OCI-LY7 (cell line): Measurements from ENCODE around the gene KCNA3. TPM values are rescaled to one million over a fixed set of nuclear protein-coding genes. Genes with fewer than 3 reads are reported as not detected.

Experiments used
- BruUV-seq: library from RNA; stranded (reverse); fragments of 400-500 nt; replicated peaks from 2 replicates; lab custom pipeline; 2021; lab: Mats Ljungman, UMichigan
- CTCF ChIA-PET: fragments of 300-600 bp; sonication (Branson Sonifier 250); formaldehyde crosslinking; loops from one replicate; lab custom pipeline; 2022; ENCODE audit warnings: antibody characterized with exemption; ENCODE audit not compliant: unreplicated experiment; lab: Charles Lee
- POLR2A ChIA-PET: fragments of 300-600 bp; sonication (Branson Sonifier 250); formaldehyde crosslinking; loops from one replicate; lab custom pipeline; 2022; ENCODE audit warnings: antibody characterized with exemption; lab: Charles Lee
- DNase-seq: peaks from one replicate; pipeline ENCODE4 v3.0.0-alpha.2; 2015; ENCODE audit warnings: low spot score
- H2AFZ ChIP-seq: fragments of 200-600 bp; sonication (generic), shearing (Covaris generic); 2 replicates; pipeline ENCODE4 v1.6.1; 2014; ENCODE audit warnings: mild to moderate bottlenecking, antibody characterized with exemption, low read length, moderate library complexity
- H3K27ac ChIP-seq: fragments of 200-600 bp; sonication (generic); 2 replicates; pipeline ENCODE4 v1.5.1; 2014; ENCODE audit warnings: mixed run types, low read depth, mild to moderate bottlenecking, moderate library complexity, low read length, inconsistent platforms; ENCODE audit not compliant: poor library complexity, severe bottlenecking
- H3K36me3 ChIP-seq: fragments of 200-600 bp; sonication (generic); 2 replicates; pipeline ENCODE4 v1.6.1; 2014; ENCODE audit warnings: mild to moderate bottlenecking, antibody characterized with exemption, low read length, moderate library complexity, mixed read lengths; ENCODE audit not compliant: insufficient read depth
- H3K4me1 ChIP-seq: fragments of 200-600 bp; sonication (generic); 2 replicates; pipeline ENCODE4 v1.5.1; 2014; ENCODE audit warnings: mild to moderate bottlenecking, low read length; ENCODE audit not compliant: insufficient read depth, poor library complexity, severe bottlenecking
- H3K4me2 ChIP-seq: fragments of 200-600 bp; sonication (generic); 2 replicates; pipeline ENCODE4 v1.6.1; 2014; ENCODE audit warnings: mild to moderate bottlenecking, low read length
- H3K4me3 ChIP-seq: fragments of 200-600 bp; sonication (generic); 2 replicates; pipeline ENCODE4 v1.5.1; 2014; ENCODE audit warnings: mild to moderate bottlenecking, low read depth, low read length; ENCODE audit not compliant: poor library complexity, severe bottlenecking
- H3K79me2 ChIP-seq: fragments of 200-600 bp; sonication (generic); 2 replicates; pipeline ENCODE4 v1.6.1; 2016; ENCODE audit warnings: low read depth, mild to moderate bottlenecking, low read length, moderate library complexity, mixed read lengths; ENCODE audit not compliant: insufficient read depth
- H3K9me2 ChIP-seq: fragments of 200-600 bp; sonication (generic); 2 replicates; pipeline ENCODE4 v1.6.1; 2016; ENCODE audit warnings: mild to moderate bottlenecking, low read length, mixed read lengths; ENCODE audit not compliant: insufficient read depth
- H3K9me3 ChIP-seq: fragments of 200-600 bp; sonication (generic); 2 replicates; pipeline ENCODE4 v1.6.1; 2014; ENCODE audit warnings: mild to moderate bottlenecking, mixed run types, low read length, mixed read lengths
- H4K20me1 ChIP-seq: fragments of 200-600 bp; sonication (generic); 2 replicates; pipeline ENCODE4 v1.6.1; 2014; ENCODE audit warnings: mild to moderate bottlenecking, antibody characterized with exemption, low read length, moderate library complexity, mixed read lengths; ENCODE audit not compliant: insufficient read depth
- CTCF ChIP-seq: fragments of 200-600 bp; sonication (generic); conservative IDR thresholded peaks from 2 replicates; pipeline ENCODE4 v1.5.1; 2014; ENCODE audit warnings: mild to moderate bottlenecking, antibody characterized with exemption, low read length, moderate library complexity, mixed read lengths
- EZH2phosphoT487 ChIP-seq: fragments of 200-600 bp; sonication (generic); IDR thresholded peaks from 2 replicates; pipeline ENCODE4 v1.6.1; 2018; ENCODE audit warnings: low read depth, borderline replicate concordance, mild to moderate bottlenecking, mixed run types, antibody characterized with exemption, low read length, moderate library complexity, mixed read lengths
- intact Hi-C: fragments of 100-400 bp; cut with micrococcal nuclease; formaldehyde crosslinking; loops from one replicate; pipeline ENCODE4 v1.10.0; 2022; ENCODE audit not compliant: unreplicated experiment
- total RNA-seq, 2 experiments: library from RNA; depleted of rRNA in 1 of 2; stranded (reverse); fragments of >200 nt in 1 of 2; shearing (Covaris generic) in 1 of 2; gene quantifications; 2 replicates each; pipeline ENCODE4 v1.2.3, GENCODE V29; 2014 to 2022

The KCNA3 gene
- total RNA-seq, 2 experiments from 2014 or later = 43.6 to 58.0 TPM

GRCh38 chr1:110630839-110631663 lies 43.7 kb downstream of the KCNA3 start:
- Histone ChIP-seq H3K4me2 (peak overlapping the region; percentile 74), H3K79me2 (no peaks in the 10 kb centered on the region), H4K20me1 (no peaks in the 10 kb centered on the region), H2AFZ (peak overlapping the region; percentile 49; the same call in 1 of the 2 replicates), H3K9me2 (no peaks in the 10 kb centered on the region), H3K36me3 (no peaks in the 10 kb centered on the region), H3K9me3 (no peaks in the 10 kb centered on the region), H3K27ac (peak overlapping the region; percentile 86), H3K4me1 (peaks cover 79% of the 10 kb centered on the region), H3K4me3 (peak overlapping the region; percentile 32)
- intact Hi-C loops = loop anchor here (1.0 to 10.0 kb wide), 7 partner anchors 12 to 1124 kb away; partner anchors contain the start of gene DDX20
- peak; percentile 91 for DNase-seq
- POLR2A ChIA-PET = interaction anchor here (0.7 to 1.3 kb wide), 6 partner anchors 15 to 155 kb away, joined by 3 to 6 read pairs (median 3); no protein-coding TSS in a partner anchor
- CTCF ChIA-PET = interaction anchor here (1.3 to 1.5 kb wide), 3 partner anchors 8 to 134 kb away, joined by 3 to 4 read pairs (median 4); no protein-coding TSS in a partner anchor
- peak; percentile 92 for TF ChIP-seq CTCF
- TF ChIP-seq EZH2phosphoT487 = no peak
- no TSS peak for BruUV-seq

- H4K20me1 ChIP-seq = no peaks in the 10 kb centered on the region
- H3K4me3 ChIP-seq = no peak overlapping the region
- no peak overlapping the region for H2AFZ ChIP-seq
- no peaks in the 10 kb centered on the region for H3K36me3 ChIP-seq
- H3K9me2 ChIP-seq = no peaks in the 10 kb centered on the region
- CTCF ChIA-PET = interaction anchor here (0.5 to 1.3 kb wide), 4 partner anchors 9 to 153 kb away, joined by 3 to 7 read pairs (median 4); no protein-coding TSS in a partner anchor
- no peak overlapping the region for H3K27ac ChIP-seq
- DNase-seq = no peak
- TF ChIP-seq CTCF (no peak), EZH2phosphoT487 (no peak)
- no peak overlapping the region; the same call in 1 of the 2 replicates for H3K4me2 ChIP-seq
- H3K9me3 ChIP-seq = no peaks in the 10 kb centered on the region
- no TSS peak for BruUV-seq
- intact Hi-C loops = no loop called here
- peaks cover 54% of the 10 kb centered on the region for H3K4me1 ChIP-seq
- H3K79me2 ChIP-seq = no peaks in the 10 kb centered on the region
- POLR2A ChIA-PET = interaction anchor here (0.6 to 1.7 kb wide), 2 partner anchors 137 to 501 kb away, joined by 3 to 6 read pairs; no protein-coding TSS in a partner anchor
Observed at GRCh38 chr1:110628323-110629105, 46.2 kb downstream of the KCNA3 start.
